Measurements from ENCODE around the gene SPRYD7. TPM values are rescaled to one million over a fixed set of nuclear protein-coding genes. Genes with fewer than 3 reads are reported as not detected.

The SPRYD7 gene
- total and polyA plus RNA-seq, 2 donors (not counting 1 experiment from before 2014, with no cell fraction given), result 1.9 to 4.5 TPM

DNA sequence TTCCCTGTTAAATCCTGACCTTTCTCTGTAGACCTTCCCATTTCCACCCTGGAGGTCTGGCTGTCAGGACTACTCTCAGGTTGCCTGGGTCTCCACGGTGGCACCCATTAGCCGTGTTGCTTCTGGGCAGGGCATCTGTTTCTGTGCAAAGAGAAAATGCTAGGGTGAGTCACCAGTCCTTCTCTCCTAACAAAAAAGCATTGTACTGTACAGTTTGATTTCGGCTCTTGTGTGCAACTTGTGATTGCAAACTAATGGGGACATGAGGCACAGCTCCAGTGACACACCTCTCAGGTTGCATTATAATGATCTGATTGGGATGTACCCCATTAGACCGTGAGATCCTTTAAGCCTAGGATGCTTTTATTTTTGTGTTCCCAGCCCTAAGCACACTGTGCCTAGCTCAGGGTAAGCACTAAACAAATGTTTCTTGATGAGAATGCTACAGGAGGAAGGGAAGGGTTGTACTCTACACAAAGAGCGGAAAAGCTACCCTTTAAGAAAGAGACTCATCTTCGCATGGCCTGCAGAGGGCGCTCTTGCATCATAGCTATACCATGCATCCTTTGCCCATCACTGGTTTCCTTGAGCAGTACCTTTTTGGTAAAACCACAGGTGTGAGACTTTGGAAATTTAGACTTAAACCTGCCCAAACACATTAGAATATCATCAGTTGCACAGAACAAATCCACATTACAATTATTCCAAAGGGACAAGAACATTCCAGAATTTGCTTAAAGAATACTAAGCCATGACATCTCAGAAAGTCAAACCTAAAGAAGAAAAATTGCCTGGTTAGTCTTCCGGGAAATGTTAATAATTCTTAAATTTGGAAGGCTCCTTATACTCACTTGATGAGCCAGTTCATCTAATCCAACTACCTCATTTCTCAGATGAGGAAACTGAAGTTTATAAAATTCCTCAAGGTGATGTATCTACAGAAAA is 40.4 kb upstream of the SPRYD7 start:
- Mint-ChIP-seq H3K27ac (no peak overlapping the region), H3K9me3 (ENCODE audit: insufficient read depth) (no peaks in the 10 kb centered on the region), H3K4me1 (peaks cover 4% of the 10 kb centered on the region), H3K27me3 (no peaks in the 10 kb centered on the region), H3K4me3 (no peak overlapping the region)
- Histone ChIP-seq H3K4me3 (ENCODE audit: control extremely low read depth in 1 of 5, extremely low read depth in 1 of 5, insufficient read depth in 1 of 5, low read depth in 2 of 5, low read length in 4 of 5) (no peak overlapping the region), H4K20me1 (ENCODE audit: control insufficient read depth, insufficient read depth, low read length, poor library complexity, severe bottlenecking) (no peaks in the 10 kb centered on the region), H2AFZ (ENCODE audit: insufficient read depth, low read depth, low read length, poor library complexity, severe bottlenecking) (no peak overlapping the region), H3K4me1 (ENCODE audit: control insufficient read depth in 2 of 2, insufficient read depth in 2 of 2, low read length in 2 of 2) (peaks cover 0 to 4% of the 10 kb centered on the region in 2 donors), H3K36me3 (replicated peaks in 1 of 2; ENCODE audit: control extremely low read depth in 1 of 2, control insufficient read depth in 1 of 2, extremely low read depth in 1 of 2, insufficient read depth in 2 of 2, low read length in 1 of 2) (no peaks in the 10 kb centered on the region), H3K27ac (ENCODE audit: low read length in 2 of 2) (no peak overlapping the region), H3K27me3 (replicated peaks in 1 of 4; ENCODE audit: control extremely low read depth in 1 of 4, control insufficient read depth in 3 of 4, insufficient read depth in 4 of 4, low read length in 3 of 4) (no peaks in the 10 kb centered on the region), H3K9ac (ENCODE audit: low read length) (no peak overlapping the region), H3K4me2 (replicated peaks; ENCODE audit: low read depth, low read length, poor library complexity, severe bottlenecking) (no peak overlapping the region), H3K79me2 (ENCODE audit: control insufficient read depth, insufficient read depth, low read length) (no peaks in the 10 kb centered on the region), H3K9me3 (ENCODE audit: control extremely low read depth in 1 of 3, control insufficient read depth in 2 of 3, insufficient read depth in 1 of 3, low read length in 2 of 3) (no peaks in the 10 kb centered on the region)
- ATAC-seq (ENCODE audit: low read depth) (peak; percentile 78), DNase-seq (peak; percentile 86)
- intact Hi-C loops (cut with micrococcal nuclease), result loop anchor here (1.0 to 5.0 kb wide), 8 partner anchors 20 to 1311 kb away; partner anchors contain the start of gene TRIM13
- CTCF ChIA-PET, result interaction anchor here (0.6 to 7.7 kb wide), 57 partner anchors 8 to 1094 kb away, joined by 3 to 100 read pairs (median 4); partner anchors contain the start of genes RNASEH2B, SPRYD7 and TRIM13
- TF ChIP-seq, protein P1, sequence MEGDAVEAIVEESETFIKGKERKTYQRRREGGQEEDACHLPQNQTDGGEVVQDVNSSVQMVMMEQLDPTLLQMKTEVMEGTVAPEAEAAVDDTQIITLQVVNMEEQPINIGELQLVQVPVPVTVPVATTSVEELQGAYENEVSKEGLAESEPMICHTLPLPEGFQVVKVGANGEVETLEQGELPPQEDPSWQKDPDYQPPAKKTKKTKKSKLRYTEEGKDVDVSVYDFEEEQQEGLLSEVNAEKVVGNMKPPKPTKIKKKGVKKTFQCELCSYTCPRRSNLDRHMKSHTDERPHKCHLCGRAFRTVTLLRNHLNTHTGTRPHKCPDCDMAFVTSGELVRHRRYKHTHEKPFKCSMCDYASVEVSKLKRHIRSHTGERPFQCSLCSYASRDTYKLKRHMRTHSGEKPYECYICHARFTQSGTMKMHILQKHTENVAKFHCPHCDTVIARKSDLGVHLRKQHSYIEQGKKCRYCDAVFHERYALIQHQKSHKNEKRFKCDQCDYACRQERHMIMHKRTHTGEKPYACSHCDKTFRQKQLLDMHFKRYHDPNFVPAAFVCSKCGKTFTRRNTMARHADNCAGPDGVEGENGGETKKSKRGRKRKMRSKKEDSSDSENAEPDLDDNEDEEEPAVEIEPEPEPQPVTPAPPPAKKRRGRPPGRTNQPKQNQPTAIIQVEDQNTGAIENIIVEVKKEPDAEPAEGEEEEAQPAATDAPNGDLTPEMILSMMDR (IDR thresholded peaks at IDR 0.05), result peak; percentile 98
- no peak for TF ChIP-seq EZH2 (IDR thresholded peaks at IDR 0.05; ENCODE audit: borderline replicate concordance, insufficient read depth, low read depth, low read length, poor library complexity, severe bottlenecking)
- POLR2A ChIA-PET, result interaction anchor here (0.6 to 1.0 kb wide), 3 partner anchors 20 to 935 kb away, joined by 3 to 8 read pairs (median 4); partner anchors contain the start of gene TRIM13
- 0% methylated on average over 2 of the region's 8 CpGs for WGBS (ENCODE audit: insufficient coverage)

Data from B cell (primary cell).